HL-60 (cell line): ENCODE data around the gene HTR2C.

ENCODE experiments used
- GABPA ChIP-seq: IDR thresholded peaks from 2 replicates; pipeline ENCODE4 v1.6.1; 2012; ENCODE audit warnings: low read depth
- POLR2AphosphoS5 ChIP-seq: IDR thresholded peaks from 2 replicates; pipeline ENCODE4 v1.6.1; 2012; ENCODE audit warnings: low read depth
- SPI1 ChIP-seq: IDR thresholded peaks from 2 replicates; pipeline ENCODE4 v1.6.1; 2012; ENCODE audit warnings: low read depth, mild to moderate bottlenecking, borderline replicate concordance
- TF ChIP-seq, protein P1 (sequence below): IDR thresholded peaks from one replicate; pipeline ENCODE4 v1.5.1; 2011; ENCODE audit warnings: low read length, control low read depth, inconsistent platforms; ENCODE audit not compliant: insufficient read depth
- TF ChIP-seq, protein P2 (sequence below): IDR thresholded peaks from 2 replicates; pipeline ENCODE4 v1.6.1; 2012; ENCODE audit warnings: low read depth; ENCODE audit not compliant: insufficient replicate concordance

DNA sequence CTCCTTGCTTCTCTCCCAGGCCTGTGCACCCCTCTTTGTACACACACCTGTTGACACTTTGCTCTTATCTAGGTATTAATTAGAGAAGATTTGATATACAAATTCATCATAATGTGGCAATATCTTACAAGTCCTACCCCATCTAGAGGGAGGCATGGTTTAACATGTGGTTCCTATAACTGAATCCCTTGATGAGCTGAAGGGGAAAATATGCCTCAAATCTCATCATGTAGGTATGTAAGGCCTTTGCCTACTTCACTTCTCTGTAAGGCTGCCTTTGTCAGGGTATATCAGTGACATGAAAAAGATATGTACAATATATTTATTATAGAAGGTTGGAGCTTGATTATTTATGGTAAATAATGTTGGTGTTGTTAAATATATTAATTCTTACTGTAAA, 31.9 kb downstream of the HTR2C start:
- TF ChIP-seq, protein P1, sequence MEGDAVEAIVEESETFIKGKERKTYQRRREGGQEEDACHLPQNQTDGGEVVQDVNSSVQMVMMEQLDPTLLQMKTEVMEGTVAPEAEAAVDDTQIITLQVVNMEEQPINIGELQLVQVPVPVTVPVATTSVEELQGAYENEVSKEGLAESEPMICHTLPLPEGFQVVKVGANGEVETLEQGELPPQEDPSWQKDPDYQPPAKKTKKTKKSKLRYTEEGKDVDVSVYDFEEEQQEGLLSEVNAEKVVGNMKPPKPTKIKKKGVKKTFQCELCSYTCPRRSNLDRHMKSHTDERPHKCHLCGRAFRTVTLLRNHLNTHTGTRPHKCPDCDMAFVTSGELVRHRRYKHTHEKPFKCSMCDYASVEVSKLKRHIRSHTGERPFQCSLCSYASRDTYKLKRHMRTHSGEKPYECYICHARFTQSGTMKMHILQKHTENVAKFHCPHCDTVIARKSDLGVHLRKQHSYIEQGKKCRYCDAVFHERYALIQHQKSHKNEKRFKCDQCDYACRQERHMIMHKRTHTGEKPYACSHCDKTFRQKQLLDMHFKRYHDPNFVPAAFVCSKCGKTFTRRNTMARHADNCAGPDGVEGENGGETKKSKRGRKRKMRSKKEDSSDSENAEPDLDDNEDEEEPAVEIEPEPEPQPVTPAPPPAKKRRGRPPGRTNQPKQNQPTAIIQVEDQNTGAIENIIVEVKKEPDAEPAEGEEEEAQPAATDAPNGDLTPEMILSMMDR, result no peak
- TF ChIP-seq POLR2AphosphoS5 (no peak), GABPA (no peak), SPI1 (no peak)
- TF ChIP-seq, protein P2, sequence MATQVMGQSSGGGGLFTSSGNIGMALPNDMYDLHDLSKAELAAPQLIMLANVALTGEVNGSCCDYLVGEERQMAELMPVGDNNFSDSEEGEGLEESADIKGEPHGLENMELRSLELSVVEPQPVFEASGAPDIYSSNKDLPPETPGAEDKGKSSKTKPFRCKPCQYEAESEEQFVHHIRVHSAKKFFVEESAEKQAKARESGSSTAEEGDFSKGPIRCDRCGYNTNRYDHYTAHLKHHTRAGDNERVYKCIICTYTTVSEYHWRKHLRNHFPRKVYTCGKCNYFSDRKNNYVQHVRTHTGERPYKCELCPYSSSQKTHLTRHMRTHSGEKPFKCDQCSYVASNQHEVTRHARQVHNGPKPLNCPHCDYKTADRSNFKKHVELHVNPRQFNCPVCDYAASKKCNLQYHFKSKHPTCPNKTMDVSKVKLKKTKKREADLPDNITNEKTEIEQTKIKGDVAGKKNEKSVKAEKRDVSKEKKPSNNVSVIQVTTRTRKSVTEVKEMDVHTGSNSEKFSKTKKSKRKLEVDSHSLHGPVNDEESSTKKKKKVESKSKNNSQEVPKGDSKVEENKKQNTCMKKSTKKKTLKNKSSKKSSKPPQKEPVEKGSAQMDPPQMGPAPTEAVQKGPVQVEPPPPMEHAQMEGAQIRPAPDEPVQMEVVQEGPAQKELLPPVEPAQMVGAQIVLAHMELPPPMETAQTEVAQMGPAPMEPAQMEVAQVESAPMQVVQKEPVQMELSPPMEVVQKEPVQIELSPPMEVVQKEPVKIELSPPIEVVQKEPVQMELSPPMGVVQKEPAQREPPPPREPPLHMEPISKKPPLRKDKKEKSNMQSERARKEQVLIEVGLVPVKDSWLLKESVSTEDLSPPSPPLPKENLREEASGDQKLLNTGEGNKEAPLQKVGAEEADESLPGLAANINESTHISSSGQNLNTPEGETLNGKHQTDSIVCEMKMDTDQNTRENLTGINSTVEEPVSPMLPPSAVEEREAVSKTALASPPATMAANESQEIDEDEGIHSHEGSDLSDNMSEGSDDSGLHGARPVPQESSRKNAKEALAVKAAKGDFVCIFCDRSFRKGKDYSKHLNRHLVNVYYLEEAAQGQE, result no peak
